ENCODE data around the gene SLC5A4. TPM values are rescaled to one million over a fixed set of nuclear protein-coding genes. Genes with fewer than 3 reads are reported as not detected.

SLC5A4 gene
- total RNA-seq, 1 experiment from 2014 or later, result 0.22 TPM

GRCh38 chr22:32249231-32249630, 5.9 kb downstream of the SLC5A4 start:
- CTCF ChIA-PET, result interaction anchor here (1.9 kb wide), 1 partner anchor 17 kb away, joined by 4 read pairs; no protein-coding TSS in a partner anchor
- DNase-seq (ENCODE audit: low spot score) (no peak), ATAC-seq (no peak)
- no peaks in the 10 kb centered on the region for H3K36me3 Mint-ChIP-seq
- H3K4me1 Mint-ChIP-seq, result no peaks in the 10 kb centered on the region
- H3K4me3 Mint-ChIP-seq, result no peak overlapping the region
- POLR2A ChIA-PET, result no interaction called here
- TF ChIP-seq JAZF1 (CRISPR knock-in tag; IDR thresholded peaks at IDR 0.05) (no peak), NFYB (CRISPR knock-in tag; conservative IDR thresholded peaks at IDR 0.05; ENCODE audit: low read depth) (no peak), CREB1 (CRISPR knock-in tag; IDR thresholded peaks at IDR 0.05) (no peak), KAT7 (CRISPR knock-in tag; IDR thresholded peaks at IDR 0.05; ENCODE audit: borderline replicate concordance) (no peak), SP1 (CRISPR knock-in tag; conservative IDR thresholded peaks at IDR 0.05) (no peak), ZNF138 (CRISPR knock-in tag; conservative IDR thresholded peaks at IDR 0.05) (no peak), JUN (CRISPR knock-in tag; IDR thresholded peaks at IDR 0.05) (no peak), ZNF532 (CRISPR knock-in tag; IDR thresholded peaks at IDR 0.05; ENCODE audit: borderline replicate concordance) (no peak), ZNF671 (CRISPR knock-in tag; IDR thresholded peaks at IDR 0.05) (no peak), ZMAT4 (CRISPR knock-in tag; IDR thresholded peaks at IDR 0.05) (no peak)
- TF ChIP-seq, protein P1, sequence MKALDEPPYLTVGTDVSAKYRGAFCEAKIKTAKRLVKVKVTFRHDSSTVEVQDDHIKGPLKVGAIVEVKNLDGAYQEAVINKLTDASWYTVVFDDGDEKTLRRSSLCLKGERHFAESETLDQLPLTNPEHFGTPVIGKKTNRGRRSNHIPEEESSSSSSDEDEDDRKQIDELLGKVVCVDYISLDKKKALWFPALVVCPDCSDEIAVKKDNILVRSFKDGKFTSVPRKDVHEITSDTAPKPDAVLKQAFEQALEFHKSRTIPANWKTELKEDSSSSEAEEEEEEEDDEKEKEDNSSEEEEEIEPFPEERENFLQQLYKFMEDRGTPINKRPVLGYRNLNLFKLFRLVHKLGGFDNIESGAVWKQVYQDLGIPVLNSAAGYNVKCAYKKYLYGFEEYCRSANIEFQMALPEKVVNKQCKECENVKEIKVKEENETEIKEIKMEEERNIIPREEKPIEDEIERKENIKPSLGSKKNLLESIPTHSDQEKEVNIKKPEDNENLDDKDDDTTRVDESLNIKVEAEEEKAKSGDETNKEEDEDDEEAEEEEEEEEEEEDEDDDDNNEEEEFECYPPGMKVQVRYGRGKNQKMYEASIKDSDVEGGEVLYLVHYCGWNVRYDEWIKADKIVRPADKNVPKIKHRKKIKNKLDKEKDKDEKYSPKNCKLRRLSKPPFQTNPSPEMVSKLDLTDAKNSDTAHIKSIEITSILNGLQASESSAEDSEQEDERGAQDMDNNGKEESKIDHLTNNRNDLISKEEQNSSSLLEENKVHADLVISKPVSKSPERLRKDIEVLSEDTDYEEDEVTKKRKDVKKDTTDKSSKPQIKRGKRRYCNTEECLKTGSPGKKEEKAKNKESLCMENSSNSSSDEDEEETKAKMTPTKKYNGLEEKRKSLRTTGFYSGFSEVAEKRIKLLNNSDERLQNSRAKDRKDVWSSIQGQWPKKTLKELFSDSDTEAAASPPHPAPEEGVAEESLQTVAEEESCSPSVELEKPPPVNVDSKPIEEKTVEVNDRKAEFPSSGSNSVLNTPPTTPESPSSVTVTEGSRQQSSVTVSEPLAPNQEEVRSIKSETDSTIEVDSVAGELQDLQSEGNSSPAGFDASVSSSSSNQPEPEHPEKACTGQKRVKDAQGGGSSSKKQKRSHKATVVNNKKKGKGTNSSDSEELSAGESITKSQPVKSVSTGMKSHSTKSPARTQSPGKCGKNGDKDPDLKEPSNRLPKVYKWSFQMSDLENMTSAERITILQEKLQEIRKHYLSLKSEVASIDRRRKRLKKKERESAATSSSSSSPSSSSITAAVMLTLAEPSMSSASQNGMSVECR (CRISPR knock-in tag; IDR thresholded peaks at IDR 0.05; ENCODE audit: borderline replicate concordance), result no peak
- TF ChIP-seq, protein P2, sequence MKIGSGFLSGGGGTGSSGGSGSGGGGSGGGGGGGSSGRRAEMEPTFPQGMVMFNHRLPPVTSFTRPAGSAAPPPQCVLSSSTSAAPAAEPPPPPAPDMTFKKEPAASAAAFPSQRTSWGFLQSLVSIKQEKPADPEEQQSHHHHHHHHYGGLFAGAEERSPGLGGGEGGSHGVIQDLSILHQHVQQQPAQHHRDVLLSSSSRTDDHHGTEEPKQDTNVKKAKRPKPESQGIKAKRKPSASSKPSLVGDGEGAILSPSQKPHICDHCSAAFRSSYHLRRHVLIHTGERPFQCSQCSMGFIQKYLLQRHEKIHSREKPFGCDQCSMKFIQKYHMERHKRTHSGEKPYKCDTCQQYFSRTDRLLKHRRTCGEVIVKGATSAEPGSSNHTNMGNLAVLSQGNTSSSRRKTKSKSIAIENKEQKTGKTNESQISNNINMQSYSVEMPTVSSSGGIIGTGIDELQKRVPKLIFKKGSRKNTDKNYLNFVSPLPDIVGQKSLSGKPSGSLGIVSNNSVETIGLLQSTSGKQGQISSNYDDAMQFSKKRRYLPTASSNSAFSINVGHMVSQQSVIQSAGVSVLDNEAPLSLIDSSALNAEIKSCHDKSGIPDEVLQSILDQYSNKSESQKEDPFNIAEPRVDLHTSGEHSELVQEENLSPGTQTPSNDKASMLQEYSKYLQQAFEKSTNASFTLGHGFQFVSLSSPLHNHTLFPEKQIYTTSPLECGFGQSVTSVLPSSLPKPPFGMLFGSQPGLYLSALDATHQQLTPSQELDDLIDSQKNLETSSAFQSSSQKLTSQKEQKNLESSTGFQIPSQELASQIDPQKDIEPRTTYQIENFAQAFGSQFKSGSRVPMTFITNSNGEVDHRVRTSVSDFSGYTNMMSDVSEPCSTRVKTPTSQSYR (CRISPR knock-in tag; IDR thresholded peaks at IDR 0.05), result no peak
- TF ChIP-seq, protein P3, sequence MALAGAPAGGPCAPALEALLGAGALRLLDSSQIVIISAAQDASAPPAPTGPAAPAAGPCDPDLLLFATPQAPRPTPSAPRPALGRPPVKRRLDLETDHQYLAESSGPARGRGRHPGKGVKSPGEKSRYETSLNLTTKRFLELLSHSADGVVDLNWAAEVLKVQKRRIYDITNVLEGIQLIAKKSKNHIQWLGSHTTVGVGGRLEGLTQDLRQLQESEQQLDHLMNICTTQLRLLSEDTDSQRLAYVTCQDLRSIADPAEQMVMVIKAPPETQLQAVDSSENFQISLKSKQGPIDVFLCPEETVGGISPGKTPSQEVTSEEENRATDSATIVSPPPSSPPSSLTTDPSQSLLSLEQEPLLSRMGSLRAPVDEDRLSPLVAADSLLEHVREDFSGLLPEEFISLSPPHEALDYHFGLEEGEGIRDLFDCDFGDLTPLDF (CRISPR knock-in tag; IDR thresholded peaks at IDR 0.05), result no peak
- TF ChIP-seq, protein P4, sequence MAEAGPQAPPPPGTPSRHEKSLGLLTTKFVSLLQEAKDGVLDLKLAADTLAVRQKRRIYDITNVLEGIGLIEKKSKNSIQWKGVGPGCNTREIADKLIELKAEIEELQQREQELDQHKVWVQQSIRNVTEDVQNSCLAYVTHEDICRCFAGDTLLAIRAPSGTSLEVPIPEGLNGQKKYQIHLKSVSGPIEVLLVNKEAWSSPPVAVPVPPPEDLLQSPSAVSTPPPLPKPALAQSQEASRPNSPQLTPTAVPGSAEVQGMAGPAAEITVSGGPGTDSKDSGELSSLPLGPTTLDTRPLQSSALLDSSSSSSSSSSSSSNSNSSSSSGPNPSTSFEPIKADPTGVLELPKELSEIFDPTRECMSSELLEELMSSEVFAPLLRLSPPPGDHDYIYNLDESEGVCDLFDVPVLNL (CRISPR knock-in tag; IDR thresholded peaks at IDR 0.05; ENCODE audit: borderline replicate concordance, low read depth), result no peak
- TF ChIP-seq, protein P5, sequence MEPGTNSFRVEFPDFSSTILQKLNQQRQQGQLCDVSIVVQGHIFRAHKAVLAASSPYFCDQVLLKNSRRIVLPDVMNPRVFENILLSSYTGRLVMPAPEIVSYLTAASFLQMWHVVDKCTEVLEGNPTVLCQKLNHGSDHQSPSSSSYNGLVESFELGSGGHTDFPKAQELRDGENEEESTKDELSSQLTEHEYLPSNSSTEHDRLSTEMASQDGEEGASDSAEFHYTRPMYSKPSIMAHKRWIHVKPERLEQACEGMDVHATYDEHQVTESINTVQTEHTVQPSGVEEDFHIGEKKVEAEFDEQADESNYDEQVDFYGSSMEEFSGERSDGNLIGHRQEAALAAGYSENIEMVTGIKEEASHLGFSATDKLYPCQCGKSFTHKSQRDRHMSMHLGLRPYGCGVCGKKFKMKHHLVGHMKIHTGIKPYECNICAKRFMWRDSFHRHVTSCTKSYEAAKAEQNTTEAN (CRISPR knock-in tag; IDR thresholded peaks at IDR 0.05), result no peak
- TF ChIP-seq, protein P6, sequence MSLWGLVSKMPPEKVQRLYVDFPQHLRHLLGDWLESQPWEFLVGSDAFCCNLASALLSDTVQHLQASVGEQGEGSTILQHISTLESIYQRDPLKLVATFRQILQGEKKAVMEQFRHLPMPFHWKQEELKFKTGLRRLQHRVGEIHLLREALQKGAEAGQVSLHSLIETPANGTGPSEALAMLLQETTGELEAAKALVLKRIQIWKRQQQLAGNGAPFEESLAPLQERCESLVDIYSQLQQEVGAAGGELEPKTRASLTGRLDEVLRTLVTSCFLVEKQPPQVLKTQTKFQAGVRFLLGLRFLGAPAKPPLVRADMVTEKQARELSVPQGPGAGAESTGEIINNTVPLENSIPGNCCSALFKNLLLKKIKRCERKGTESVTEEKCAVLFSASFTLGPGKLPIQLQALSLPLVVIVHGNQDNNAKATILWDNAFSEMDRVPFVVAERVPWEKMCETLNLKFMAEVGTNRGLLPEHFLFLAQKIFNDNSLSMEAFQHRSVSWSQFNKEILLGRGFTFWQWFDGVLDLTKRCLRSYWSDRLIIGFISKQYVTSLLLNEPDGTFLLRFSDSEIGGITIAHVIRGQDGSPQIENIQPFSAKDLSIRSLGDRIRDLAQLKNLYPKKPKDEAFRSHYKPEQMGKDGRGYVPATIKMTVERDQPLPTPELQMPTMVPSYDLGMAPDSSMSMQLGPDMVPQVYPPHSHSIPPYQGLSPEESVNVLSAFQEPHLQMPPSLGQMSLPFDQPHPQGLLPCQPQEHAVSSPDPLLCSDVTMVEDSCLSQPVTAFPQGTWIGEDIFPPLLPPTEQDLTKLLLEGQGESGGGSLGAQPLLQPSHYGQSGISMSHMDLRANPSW (CRISPR knock-in tag; conservative IDR thresholded peaks at IDR 0.05; ENCODE audit: low read depth), result no peak
- no peak overlapping the region for H3K27ac Mint-ChIP-seq
- peaks cover 5% of the 10 kb centered on the region; the same call in 1 of the 2 replicates for H3K9me3 Mint-ChIP-seq
- H3K27me3 Mint-ChIP-seq (ENCODE audit: low read depth), result peaks cover 2% of the 10 kb centered on the region

Data from WTC11 (cell line).